NCI-H446 (cell line): ENCODE results near the gene SNCB.
A peak's percentile ranks its signal among the peaks of the same experiment; 100 is the strongest.

ENCODE experiments used
- DNase-seq, 2 experiments: peaks; one replicate each; lab custom pipeline; 2025; lab: John Stamatoyannopoulos, UW

SNCB gene

DNA sequence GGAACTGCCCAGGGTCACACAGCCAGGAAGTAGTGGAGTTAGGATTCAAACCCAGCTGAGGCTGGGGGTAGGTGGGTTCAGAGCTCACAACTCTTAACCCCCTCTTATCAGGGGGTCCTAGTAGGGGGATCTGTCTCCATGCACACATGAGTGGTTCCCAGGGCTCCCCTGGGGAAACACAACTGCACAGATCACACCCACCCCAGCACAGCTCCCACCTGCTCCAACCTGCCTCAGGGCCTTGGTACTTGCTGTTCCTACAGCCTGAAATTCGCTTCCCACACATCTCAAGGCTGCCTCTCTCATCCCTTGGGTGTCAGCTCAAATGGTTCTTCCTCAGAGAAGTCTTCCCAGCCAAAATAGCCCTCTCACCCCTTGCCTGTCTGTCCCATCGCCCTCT is 4.8 kb downstream of the SNCB start:
- DNase-seq = no peak

DNA sequence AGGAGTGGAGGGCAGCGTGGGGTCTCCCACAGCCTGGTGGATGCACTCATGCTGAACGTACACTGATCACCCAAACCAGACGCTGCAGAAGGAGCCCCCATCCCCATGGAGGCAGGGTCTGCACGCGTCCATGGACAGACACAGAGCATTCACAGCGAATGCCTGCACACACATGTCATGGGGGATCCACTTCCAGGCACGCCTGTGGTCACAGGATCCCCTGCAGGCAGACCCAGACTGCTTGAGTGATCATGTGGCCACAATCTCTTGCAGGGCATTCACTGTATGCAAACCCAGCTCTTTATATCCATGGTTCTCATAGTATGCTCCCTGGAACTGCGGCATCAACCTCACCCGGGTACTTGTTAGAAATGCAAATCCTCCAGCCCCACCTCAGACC is 5.4 kb downstream of the SNCB start:
- DNase-seq = no peak

- no peak for DNase-seq
These were observed 6.2 kb downstream of the SNCB start for GRCh38 chr5:176624142-176624541.

GRCh38 chr5:176621661-176622079 is 8.7 kb downstream of the SNCB start:
- no peak for DNase-seq

- no peak for DNase-seq
These were observed 9.9 kb downstream of the SNCB start for GRCh38 chr5:176620333-176620981.

GRCh38 chr5:176619569-176620332 is 10.6 kb downstream of the SNCB start:
- no peak for DNase-seq

DNA sequence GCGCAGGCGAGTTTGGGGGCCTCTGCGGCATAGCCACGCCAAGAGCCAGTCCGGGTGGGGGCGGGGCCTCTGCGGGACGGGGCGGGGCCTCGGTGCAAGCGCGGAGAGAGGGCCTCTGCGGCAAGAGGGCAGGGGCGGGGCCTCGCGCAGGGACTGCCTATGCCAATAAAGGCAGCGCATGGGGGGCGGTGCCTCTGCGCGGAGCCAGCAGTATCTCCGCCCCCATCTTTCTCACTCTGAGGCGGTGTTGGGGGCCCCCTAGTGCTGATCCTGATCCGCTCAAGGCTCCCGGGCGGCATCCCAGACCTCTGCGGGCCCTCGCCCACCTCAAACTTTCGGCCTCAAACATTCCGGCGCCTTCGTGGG is 11.1 kb downstream of the SNCB start:
- DNase-seq = no peak

GRCh38 chr5:176618783-176619182 is 11.6 kb downstream of the SNCB start:
- no peak for DNase-seq

- DNase-seq = no peak
These were observed 13.8 kb downstream of the SNCB start for GRCh38 chr5:176616511-176616910.

DNA sequence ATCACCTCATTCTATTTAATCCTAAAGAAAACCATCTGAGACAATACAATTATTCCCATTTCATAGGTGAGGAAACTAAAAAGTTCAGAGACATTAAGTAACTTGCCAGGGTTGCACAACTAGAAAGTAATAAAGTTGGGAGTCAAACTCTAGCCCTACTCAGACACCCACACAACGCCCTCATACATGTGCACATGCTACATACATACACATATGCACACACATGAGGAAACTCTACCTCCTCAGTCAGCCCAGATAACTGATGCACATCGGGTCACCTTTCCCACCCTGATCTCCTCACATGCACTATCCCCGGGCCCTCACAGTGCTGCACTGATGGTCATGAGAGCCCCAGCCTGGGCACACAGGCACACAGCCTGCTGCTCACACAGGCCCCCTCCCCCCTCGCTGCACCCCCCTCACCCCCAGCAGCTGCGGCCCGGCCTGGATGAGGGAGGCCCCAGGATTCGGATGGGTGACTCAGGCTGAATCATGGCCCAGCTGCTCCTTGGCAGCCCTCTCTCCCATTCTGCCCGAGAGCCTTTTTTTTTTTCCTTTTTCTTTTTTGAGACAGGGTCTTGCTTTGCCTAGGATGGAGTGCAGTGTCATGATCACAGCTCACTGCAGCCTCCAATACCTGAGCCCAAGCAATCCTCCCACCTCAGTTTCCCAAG is 15.4 kb downstream of the SNCB start:
- DNase-seq = peak in 1 of 2 experiments; percentile 84

DNA sequence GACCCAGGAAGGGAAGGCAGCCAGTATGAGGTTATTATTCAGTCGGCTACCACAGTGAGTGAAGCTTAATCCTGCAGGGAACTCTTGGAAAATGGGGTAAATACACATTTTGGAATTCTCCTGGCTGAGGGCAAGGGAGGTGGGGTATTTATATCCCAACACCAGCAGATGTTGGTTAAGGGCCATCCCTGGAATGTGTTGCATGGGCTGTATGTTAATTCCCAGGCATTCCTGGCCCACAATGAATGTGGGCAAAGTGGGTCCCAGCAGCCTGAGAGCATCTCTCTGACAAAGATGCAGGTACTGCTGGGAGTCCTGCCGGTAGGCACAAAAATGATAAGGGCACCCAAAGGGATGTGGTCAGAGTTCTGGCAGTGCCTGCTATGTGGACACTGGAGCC is 17.5 kb downstream of the SNCB start:
- no peak for DNase-seq

DNA sequence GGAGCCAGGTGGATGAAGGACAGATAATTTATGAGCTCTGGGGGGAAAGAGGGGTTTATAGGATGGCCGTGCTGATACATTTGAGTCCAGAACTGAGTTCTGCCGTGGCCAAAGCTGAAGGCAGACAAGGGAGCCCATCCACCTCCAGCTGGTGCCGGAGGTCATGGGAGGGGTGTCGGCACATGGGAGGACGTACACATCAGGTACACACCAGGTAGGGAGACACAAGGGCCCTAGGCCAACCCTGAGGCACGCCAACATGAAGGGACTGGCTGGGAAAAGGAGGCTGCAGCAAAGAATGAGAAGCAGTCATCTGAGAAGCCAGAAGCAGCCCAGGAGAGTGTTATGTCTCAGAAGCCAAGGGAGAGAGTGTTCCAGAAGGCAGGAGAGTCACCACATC is 18.3 kb downstream of the SNCB start:
- no peak for DNase-seq

DNA sequence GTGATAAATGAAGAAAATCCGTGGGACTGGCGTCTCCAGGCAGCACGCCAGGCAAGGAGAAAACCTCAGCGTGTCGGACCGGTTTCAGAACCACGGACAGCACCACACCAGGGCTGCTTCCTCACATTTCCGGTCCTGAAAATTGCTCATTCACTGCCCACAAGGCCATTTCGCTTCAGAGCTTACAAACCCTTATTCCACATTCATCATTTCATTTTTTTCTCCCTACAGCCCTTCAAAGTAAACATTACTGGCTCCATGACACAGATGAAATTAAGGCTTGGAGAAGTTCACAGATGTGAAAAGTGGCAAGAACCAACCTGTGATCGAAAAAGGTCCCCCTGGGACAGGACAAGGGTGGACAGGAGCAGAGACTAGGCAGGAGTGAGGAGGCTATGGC is 18.9 kb downstream of the SNCB start:
- no peak for DNase-seq

GRCh38 chr5:176610435-176610773 is 19.9 kb downstream of the SNCB start:
- DNase-seq = peak in 1 of 2 experiments; percentile 52

- DNase-seq = peak in 1 of 2 experiments; percentile 76
These were observed 20.5 kb downstream of the SNCB start, which contains the start of gene GPRIN1 for GRCh38 chr5:176609724-176610434. Gene GPRIN1 (minus strand): TSS chr5:176610156. CDS start chr5:176599834, 10,322 bp downstream.

DNA sequence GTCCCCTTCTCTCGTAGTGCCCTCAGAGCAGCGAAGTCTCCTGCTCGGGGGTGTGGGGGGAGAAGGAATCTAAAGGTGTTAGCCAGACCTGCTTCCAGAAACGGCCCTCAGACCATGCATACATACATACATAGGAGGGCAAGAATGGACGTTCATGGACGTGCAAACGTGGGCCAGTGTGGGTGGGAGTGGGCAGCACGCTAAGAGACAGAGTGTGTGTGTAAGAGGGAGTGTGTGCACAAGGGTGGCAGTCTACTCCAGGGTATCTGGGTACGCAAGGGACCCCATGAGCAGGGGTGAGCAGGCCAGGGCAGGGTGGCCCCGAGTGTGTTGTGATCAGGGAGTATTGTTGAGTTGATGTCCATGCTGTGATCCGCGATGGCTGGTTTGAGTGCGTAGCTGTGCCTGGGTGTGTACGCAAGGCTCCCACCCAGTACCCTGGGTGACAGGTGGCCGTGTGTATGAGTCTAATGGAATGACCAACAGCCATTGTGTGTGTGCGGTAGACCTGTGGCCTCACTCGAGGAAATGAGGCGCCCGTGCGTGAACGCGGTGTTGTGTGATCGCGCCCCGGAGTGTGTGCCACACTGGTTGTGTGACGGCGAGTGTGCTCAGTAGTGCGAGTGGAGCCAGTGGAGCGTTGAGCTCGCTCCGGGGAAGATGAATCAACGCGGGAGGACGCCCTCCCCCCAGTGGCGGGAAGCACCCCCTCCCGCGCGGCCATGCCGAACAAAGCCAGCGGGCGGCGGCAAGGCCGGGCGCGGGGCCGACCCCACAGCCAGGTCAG is 21.2 kb downstream of the SNCB start:
- DNase-seq = no peak

DNA sequence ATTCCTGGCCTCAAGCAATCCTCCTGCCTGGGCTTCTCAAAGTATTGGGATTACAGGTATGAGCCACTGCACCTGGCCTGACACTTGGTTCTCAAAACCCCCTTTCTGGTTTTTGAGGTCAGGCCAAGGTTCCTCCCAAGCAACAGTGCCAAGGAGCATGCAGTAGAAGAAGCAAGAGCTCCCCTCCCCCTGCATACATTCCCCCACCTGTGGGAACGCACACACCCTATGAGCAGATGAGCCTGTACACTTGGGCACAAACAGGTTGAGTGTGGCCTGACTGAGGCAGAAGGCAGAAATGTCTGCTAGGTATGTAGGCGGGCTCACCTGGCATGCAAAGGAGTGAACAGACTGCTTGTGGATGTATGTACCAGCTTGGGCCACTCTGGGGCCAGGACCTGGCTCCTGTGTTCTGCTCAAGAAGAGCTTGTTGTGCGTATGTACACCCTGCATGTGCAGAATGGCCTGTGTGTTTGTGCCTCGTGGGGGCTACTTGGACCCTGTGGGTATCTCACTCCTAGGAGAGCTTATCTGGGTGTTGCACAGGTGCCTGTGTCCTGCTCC is 22.1 kb downstream of the SNCB start:
- no peak for DNase-seq

GRCh38 chr5:176606875-176607274 is 23.5 kb downstream of the SNCB start:
- DNase-seq = no peak

DNA sequence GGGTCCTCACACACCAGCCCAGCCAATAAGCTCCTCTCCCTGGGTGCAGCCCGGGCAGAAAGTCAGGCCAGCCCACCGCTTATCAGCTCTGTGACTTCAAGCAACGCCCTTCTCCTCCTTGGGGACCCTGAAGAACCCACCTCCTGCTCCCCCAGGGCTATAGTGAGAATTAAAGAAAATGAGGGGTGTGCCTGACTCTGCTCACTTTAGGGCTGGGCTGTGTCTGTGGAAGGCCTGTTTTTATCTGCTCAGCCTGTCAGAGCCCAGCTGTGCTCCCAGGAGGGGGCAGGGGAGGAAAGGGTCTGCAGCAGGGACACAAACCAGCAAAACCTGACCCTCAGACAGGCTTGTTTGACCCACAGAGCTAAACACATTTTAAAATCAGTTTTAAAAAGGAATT is 24.3 kb downstream of the SNCB start:
- DNase-seq = no peak

DNA sequence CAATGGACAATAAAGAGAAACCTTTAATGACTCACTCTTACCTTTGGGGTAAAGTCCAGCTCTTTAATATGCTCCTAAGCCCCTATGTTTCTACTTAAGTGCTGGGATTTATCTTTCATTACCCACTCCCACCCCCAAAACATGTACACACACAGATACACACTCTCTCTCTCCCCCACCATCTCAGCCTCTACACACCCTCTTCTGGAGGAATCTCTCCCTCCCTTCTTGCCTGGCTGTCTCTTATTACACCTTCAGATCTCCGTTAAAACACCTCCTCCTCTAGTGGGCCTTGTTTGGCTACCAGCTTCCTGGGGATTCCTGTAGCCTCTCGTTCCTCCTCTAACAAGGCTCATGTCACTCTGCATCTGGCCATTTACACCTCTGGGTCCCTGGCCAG is 27.2 kb downstream of the SNCB start:
- no peak for DNase-seq

- DNase-seq = no peak
These were observed 28.3 kb downstream of the SNCB start for GRCh38 chr5:176601901-176602482.
